ENCODE measurements around the gene PRR15L.

PRR15L gene

GRCh38 chr17:47914306-47914948 is 43.3 kb downstream of the PRR15L start:
- TF ChIP-seq, protein P1, sequence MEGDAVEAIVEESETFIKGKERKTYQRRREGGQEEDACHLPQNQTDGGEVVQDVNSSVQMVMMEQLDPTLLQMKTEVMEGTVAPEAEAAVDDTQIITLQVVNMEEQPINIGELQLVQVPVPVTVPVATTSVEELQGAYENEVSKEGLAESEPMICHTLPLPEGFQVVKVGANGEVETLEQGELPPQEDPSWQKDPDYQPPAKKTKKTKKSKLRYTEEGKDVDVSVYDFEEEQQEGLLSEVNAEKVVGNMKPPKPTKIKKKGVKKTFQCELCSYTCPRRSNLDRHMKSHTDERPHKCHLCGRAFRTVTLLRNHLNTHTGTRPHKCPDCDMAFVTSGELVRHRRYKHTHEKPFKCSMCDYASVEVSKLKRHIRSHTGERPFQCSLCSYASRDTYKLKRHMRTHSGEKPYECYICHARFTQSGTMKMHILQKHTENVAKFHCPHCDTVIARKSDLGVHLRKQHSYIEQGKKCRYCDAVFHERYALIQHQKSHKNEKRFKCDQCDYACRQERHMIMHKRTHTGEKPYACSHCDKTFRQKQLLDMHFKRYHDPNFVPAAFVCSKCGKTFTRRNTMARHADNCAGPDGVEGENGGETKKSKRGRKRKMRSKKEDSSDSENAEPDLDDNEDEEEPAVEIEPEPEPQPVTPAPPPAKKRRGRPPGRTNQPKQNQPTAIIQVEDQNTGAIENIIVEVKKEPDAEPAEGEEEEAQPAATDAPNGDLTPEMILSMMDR (conservative IDR thresholded peaks at IDR 0.05; ENCODE audit: low read depth, low read length), result no peak
- no peak overlapping the region for H3K4me3 ChIP-seq (ENCODE audit: low read length)
- no peak for DNase-seq (ENCODE audit: low read depth)

- DNase-seq (ENCODE audit: low read depth), result no peak
- TF ChIP-seq, protein P1 (conservative IDR thresholded peaks at IDR 0.05; ENCODE audit: low read depth, low read length), result no peak
- no peak overlapping the region for H3K4me3 ChIP-seq (ENCODE audit: low read length)
Measured at GRCh38 chr17:47913050-47913449, 44.6 kb downstream of the PRR15L start.

DNA sequence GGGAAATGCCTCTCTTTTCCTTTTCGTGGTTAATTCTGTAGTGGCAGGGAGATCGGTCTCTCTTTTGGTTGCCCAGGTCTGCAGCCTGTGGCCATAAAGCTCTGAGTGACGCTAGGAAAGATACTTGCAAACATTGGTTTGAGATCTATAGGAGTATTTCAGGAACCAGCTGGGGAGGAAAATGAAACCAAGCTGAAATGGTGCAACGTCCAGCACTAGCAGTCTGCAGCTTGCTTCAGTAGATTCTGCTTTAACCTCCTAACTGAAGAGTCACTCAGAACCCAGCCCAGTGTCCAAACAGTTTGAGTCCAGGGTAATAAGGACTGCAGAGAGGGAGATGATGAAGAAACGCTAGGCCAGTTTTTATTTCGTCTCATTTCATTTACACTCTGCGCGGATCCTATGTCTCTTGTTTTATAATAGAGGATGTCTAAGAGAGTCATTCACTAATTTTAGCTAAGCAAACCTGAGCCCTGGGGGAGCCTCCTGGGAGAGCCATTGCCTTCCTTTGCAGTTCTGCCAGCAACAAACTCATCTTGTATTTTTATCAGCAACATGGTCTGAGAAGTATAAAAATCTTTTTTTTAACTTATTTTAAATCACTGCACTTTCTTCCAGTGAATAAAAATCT is 49.6 kb downstream of the PRR15L start:
- TF ChIP-seq, protein P1 (conservative IDR thresholded peaks at IDR 0.05; ENCODE audit: low read depth, low read length), result no peak
- H3K4me3 ChIP-seq (ENCODE audit: low read length), result no peak overlapping the region
- DNase-seq (ENCODE audit: low read depth), result no peak

- TF ChIP-seq, protein P1 (conservative IDR thresholded peaks at IDR 0.05; ENCODE audit: low read depth, low read length), result no peak
- H3K4me3 ChIP-seq (ENCODE audit: low read length), result no peak overlapping the region
- DNase-seq (ENCODE audit: low read depth), result no peak
Measured at GRCh38 chr17:47906443-47906842, 51.2 kb downstream of the PRR15L start.

DNA sequence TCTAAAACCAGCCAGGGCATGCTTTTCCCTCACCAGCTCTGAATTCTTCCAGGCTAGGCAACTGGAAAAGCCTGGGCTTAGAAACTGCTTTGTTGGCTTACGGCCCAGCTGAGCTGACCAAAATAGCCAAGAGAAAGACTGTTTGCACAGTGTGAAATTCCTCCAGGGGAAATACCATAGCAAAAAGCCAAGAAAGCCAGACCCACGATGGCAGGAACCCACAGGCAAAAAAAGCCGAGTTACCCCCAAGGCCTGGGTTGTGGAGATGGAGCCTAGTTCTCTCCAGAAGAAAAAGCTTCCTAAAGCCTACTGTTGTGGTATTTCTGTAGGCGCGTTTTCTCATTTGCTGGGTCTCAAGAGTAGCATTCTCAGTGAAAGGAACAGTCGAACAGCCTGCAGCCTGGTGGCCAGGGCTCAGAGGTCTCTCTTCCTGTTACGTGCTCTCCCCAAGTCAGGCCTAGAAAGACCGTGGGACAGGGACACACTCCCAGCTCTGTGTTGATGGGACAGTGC is 52.4 kb downstream of the PRR15L start:
- peak; percentile 59 for DNase-seq (ENCODE audit: low read depth)
- TF ChIP-seq, protein P1 (conservative IDR thresholded peaks at IDR 0.05; ENCODE audit: low read depth, low read length), result no peak
- no peak overlapping the region for H3K4me3 ChIP-seq (ENCODE audit: low read length)

- no peak for DNase-seq (ENCODE audit: low read depth)
- TF ChIP-seq, protein P1 (conservative IDR thresholded peaks at IDR 0.05; ENCODE audit: low read depth, low read length), result no peak
- H3K4me3 ChIP-seq (ENCODE audit: low read length), result no peak overlapping the region
Measured at GRCh38 chr17:47902039-47902744, 55.5 kb downstream of the PRR15L start.

Data from retinal pigment epithelial cell (primary cell).